GM23338 (cell line): ENCODE results near the gene VSIG10L2. TPM values are rescaled to one million over a fixed set of nuclear protein-coding genes. Genes with fewer than 3 reads are reported as not detected.

Experiments
- ATAC-seq: fragments of 200-7000 bp; cut with Tn5 transposase; 3 replicates; pipeline ENCODE4 v1.9.1; 2020
- DNase-seq: peaks from one replicate; pipeline ENCODE4 v3.0.0-alpha.2; 2015; ENCODE audit warnings: low spot score
- H2AFZ ChIP-seq: fragments of 200-600 bp; sonication (generic); 2 replicates; pipeline ENCODE4 v1.8.0; 2016; ENCODE audit warnings: antibody characterized with exemption, mild to moderate bottlenecking, moderate library complexity
- H3F3A ChIP-seq: fragments of 200-600 bp; sonication (generic); replicated peaks from 2 replicates; pipeline ENCODE4 v1.8.0; 2017; ENCODE audit warnings: antibody characterized with exemption, mixed run types, low read depth
- H3K27ac ChIP-seq: fragments of 200-600 bp; sonication (generic); 2 replicates; pipeline ENCODE4 v1.6.1; 2016; ENCODE audit warnings: low read depth
- H3K27me3 ChIP-seq: fragments of 200-600 bp; sonication (generic); 2 replicates; pipeline ENCODE4 v1.8.0; 2016; ENCODE audit warnings: mild to moderate bottlenecking, mixed run types, moderate library complexity; ENCODE audit not compliant: insufficient read depth
- H3K36me3 ChIP-seq: fragments of 200-600 bp; sonication (generic); 2 replicates; pipeline ENCODE4 v1.8.0; 2016; ENCODE audit warnings: mild to moderate bottlenecking; ENCODE audit not compliant: insufficient read depth
- H3K4me1 ChIP-seq: fragments of 200-600 bp; sonication (generic); 2 replicates; pipeline ENCODE4 v1.8.0; 2016; ENCODE audit warnings: mild to moderate bottlenecking, moderate library complexity; ENCODE audit not compliant: insufficient read depth
- H3K4me2 ChIP-seq: fragments of 200-600 bp; sonication (generic); 2 replicates; pipeline ENCODE4 v1.7.1; 2017; ENCODE audit warnings: mixed run types
- H3K4me3 ChIP-seq: fragments of 200-600 bp; sonication (generic); 2 replicates; pipeline ENCODE4 v1.6.1; 2016; ENCODE audit warnings: mixed run types
- H3K79me2 ChIP-seq: fragments of 200-600 bp; sonication (generic); replicated peaks from 2 replicates; pipeline ENCODE4 v1.8.0; 2017; ENCODE audit warnings: mild to moderate bottlenecking; ENCODE audit not compliant: insufficient read depth
- H3K9me2 ChIP-seq: fragments of 200-600 bp; sonication (generic); 2 replicates; pipeline ENCODE4 v1.8.0; 2017; ENCODE audit not compliant: insufficient read depth
- H4K20me1 ChIP-seq: fragments of 200-600 bp; sonication (generic); replicated peaks from 2 replicates; pipeline ENCODE4 v1.8.0; 2017; ENCODE audit warnings: mild to moderate bottlenecking; ENCODE audit not compliant: insufficient read depth
- H3K27ac Mint-ChIP-seq: 2 replicates; pipeline ENCODE4 v1.8.0; 2020; ENCODE audit warnings: inconsistent platforms, mild to moderate bottlenecking, moderate library complexity, mixed read lengths
- H3K27me3 Mint-ChIP-seq: 3 replicates; pipeline ENCODE4 v1.8.0; 2022; ENCODE audit warnings: low read depth, mild to moderate bottlenecking, moderate library complexity, mixed read lengths, inconsistent platforms; ENCODE audit not compliant: insufficient read depth, poor library complexity
- H3K36me3 Mint-ChIP-seq: 3 replicates; pipeline ENCODE4 v1.8.0; 2021; ENCODE audit warnings: low read depth, mild to moderate bottlenecking, inconsistent platforms, moderate library complexity, mixed read lengths
- H3K4me1 Mint-ChIP-seq: 3 replicates; pipeline ENCODE4 v1.8.0; 2020; ENCODE audit warnings: mild to moderate bottlenecking, inconsistent platforms, mixed read lengths
- H3K4me3 Mint-ChIP-seq: 3 replicates; pipeline ENCODE4 v1.8.0; 2021; ENCODE audit warnings: moderate library complexity, mild to moderate bottlenecking, inconsistent platforms, mixed read lengths
- H3K9me3 Mint-ChIP-seq: 3 replicates; pipeline ENCODE4 v1.8.0; 2020; ENCODE audit warnings: moderate library complexity, mild to moderate bottlenecking, inconsistent platforms, mixed read lengths
- EZH2 ChIP-seq: fragments of 200-600 bp; sonication (generic); IDR thresholded peaks from one replicate; pipeline ENCODE4 v1.8.0; 2017; ENCODE audit warnings: antibody characterized with exemption, mild to moderate bottlenecking, low read depth; ENCODE audit not compliant: unreplicated experiment
- EZH2phosphoT487 ChIP-seq: fragments of 200-600 bp; sonication (generic); IDR thresholded peaks from one replicate; pipeline ENCODE4 v1.8.1; 2018; ENCODE audit warnings: antibody characterized with exemption; ENCODE audit not compliant: unreplicated experiment
- NANOG ChIP-seq: IDR thresholded peaks from 2 replicates; pipeline ENCODE4 v1.6.1; 2016; ENCODE audit warnings: antibody characterized with exemption, borderline replicate concordance
- STAT1 ChIP-seq: IDR thresholded peaks from one replicate; pipeline ENCODE4 v1.6.1; 2016; ENCODE audit warnings: antibody characterized with exemption; ENCODE audit not compliant: unreplicated experiment
- ZNF114 ChIP-seq: fragments of 250-450 bp; sonication (Bioruptor Pico); IDR thresholded peaks from 2 replicates; pipeline ENCODE4 v1.5.0; 2020; ENCODE audit warnings: mild to moderate bottlenecking, moderate library complexity
- ZNF331 ChIP-seq: fragments of 250-450 bp; sonication (Bioruptor Pico); IDR thresholded peaks from 2 replicates; pipeline ENCODE4 v1.5.0; 2020; ENCODE audit warnings: low read depth, mild to moderate bottlenecking, moderate library complexity
- polyA plus RNA-seq: library from polyadenylated mRNA; unstranded; fragments of >200 nt; fragmentation: Nextera tagmentation; extraction: Ambion mirVana; gene quantifications from 2 replicates; pipeline ENCODE4 v1.2.1, GENCODE V29; 2016
- total RNA-seq: library from RNA; depleted of rRNA; stranded (reverse); fragments of >200 nt; shearing (Covaris generic); gene quantifications from 2 replicates; pipeline ENCODE4 v1.2.3, GENCODE V29; 2014
- TF ChIP-seq, protein P1 (sequence below), 2 experiments: fragments of 200-600 bp in 1 of 2; sonication (generic) in 1 of 2; conservative IDR thresholded peaks; 2 replicates each; pipeline versions ENCODE4 v1.5.1 to v1.6.1; 2016 to 2017; ENCODE audit warnings: antibody characterized with exemption in 2 of 2, low read depth in 2 of 2, mild to moderate bottlenecking in 2 of 2, moderate library complexity in 1 of 2
- TF ChIP-seq, protein P2 (sequence below): IDR thresholded peaks from one replicate; pipeline ENCODE4 v1.6.1; 2018; ENCODE audit warnings: antibody characterized with exemption; ENCODE audit not compliant: unreplicated experiment
- TF ChIP-seq, protein P3 (sequence below): IDR thresholded peaks from 2 replicates; pipeline ENCODE4 v1.6.1; 2016; ENCODE audit warnings: antibody characterized with exemption

Gene VSIG10L2
- total and polyA plus RNA-seq, 2 experiments from 2014 or later = 0.63 TPM; not detected in 1

DNA sequence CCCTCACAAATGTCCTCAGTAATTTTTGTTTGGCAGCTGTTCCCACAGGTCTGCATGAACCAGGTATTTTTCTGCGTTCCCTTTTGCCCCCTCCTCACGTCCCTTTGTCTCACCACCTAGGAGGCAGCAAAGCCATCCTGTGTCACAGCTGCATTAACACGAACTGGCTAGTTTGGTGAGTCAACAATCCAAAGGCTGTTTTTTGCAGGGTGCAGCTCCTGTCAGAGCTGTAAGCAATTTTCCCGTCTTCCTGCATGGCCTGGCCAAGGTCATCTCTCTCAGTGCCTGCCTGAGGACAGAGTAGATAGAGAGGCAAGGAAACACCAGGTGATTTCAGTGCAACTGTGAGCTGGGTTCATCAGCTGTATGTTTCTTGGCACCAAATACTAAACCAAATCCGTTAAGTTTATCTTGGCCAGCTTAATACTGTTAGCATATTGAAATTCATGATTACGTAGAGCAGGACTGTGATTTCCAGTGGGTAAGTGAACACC is 20.6 kb upstream of the VSIG10L2 start:
- H3K4me1 ChIP-seq = no peaks in the 10 kb centered on the region
- no peaks in the 10 kb centered on the region for H3F3A ChIP-seq
- no peak overlapping the region for H3K4me3 ChIP-seq
- H3K27ac ChIP-seq = no peak overlapping the region
- no peaks in the 10 kb centered on the region for H3K36me3 Mint-ChIP-seq
- peaks cover 15% of the 10 kb centered on the region for H3K4me1 Mint-ChIP-seq
- H3K27ac Mint-ChIP-seq = peak overlapping the region; percentile 8; the same call in 1 of the 2 replicates
- H3K9me2 ChIP-seq = no peaks in the 10 kb centered on the region
- peaks cover 5% of the 10 kb centered on the region for H3K27me3 Mint-ChIP-seq
- H2AFZ ChIP-seq = no peak overlapping the region
- ATAC-seq (no peak; the same call in 2 of the 3 replicates), DNase-seq (no peak)
- no peaks in the 10 kb centered on the region for H3K27me3 ChIP-seq
- no peak for TF ChIP-seq ZNF331 (CRISPR knock-in tag)
- TF ChIP-seq, protein P1, sequence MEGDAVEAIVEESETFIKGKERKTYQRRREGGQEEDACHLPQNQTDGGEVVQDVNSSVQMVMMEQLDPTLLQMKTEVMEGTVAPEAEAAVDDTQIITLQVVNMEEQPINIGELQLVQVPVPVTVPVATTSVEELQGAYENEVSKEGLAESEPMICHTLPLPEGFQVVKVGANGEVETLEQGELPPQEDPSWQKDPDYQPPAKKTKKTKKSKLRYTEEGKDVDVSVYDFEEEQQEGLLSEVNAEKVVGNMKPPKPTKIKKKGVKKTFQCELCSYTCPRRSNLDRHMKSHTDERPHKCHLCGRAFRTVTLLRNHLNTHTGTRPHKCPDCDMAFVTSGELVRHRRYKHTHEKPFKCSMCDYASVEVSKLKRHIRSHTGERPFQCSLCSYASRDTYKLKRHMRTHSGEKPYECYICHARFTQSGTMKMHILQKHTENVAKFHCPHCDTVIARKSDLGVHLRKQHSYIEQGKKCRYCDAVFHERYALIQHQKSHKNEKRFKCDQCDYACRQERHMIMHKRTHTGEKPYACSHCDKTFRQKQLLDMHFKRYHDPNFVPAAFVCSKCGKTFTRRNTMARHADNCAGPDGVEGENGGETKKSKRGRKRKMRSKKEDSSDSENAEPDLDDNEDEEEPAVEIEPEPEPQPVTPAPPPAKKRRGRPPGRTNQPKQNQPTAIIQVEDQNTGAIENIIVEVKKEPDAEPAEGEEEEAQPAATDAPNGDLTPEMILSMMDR (conservative IDR thresholded peaks at IDR 0.05; ENCODE audit: low read depth in 2 of 2) = 0 out of 4 replicates have a peak, but pooled peaks of 1 of the 2 experiments have one; percentile 10
- no peak overlapping the region for H3K4me2 ChIP-seq
- H4K20me1 ChIP-seq = no peaks in the 10 kb centered on the region
- H3K9me3 Mint-ChIP-seq = no peaks in the 10 kb centered on the region
- H3K4me3 Mint-ChIP-seq = no peak overlapping the region
- no peaks in the 10 kb centered on the region for H3K36me3 ChIP-seq
- no peaks in the 10 kb centered on the region for H3K79me2 ChIP-seq

DNA sequence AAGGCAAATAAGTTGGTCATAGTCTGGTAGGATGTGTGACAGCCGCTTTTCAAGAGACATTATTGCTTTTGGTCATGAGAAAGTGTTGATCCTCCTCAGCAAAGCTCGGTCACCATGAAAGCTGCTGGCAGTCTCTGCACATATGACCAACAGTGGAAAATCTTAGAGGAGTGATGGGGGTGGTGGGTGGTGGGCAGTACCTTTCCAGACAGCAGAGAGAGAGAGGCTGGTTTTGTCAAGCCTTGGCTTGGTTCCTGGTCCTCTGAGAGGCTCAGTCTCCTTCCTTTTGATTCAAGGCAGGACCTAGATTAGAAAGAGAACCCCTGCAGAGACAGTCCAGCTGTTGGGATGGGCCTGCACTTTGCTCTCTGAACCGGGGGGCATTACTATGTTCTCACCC is 20.0 kb upstream of the VSIG10L2 start:
- no peaks in the 10 kb centered on the region for H3K4me1 ChIP-seq
- no peaks in the 10 kb centered on the region for H3F3A ChIP-seq
- H3K9me2 ChIP-seq = no peaks in the 10 kb centered on the region
- Mint-ChIP-seq H3K4me1 (peaks cover 18% of the 10 kb centered on the region), H3K4me3 (no peak overlapping the region), H3K36me3 (no peaks in the 10 kb centered on the region), H3K9me3 (no peaks in the 10 kb centered on the region), H3K27ac (no peak overlapping the region), H3K27me3 (peaks cover 5% of the 10 kb centered on the region)
- no peak overlapping the region for H2AFZ ChIP-seq
- ATAC-seq = no peak
- H3K27ac ChIP-seq = no peak overlapping the region
- H3K36me3 ChIP-seq = no peaks in the 10 kb centered on the region
- no peak overlapping the region for H3K4me2 ChIP-seq
- H4K20me1 ChIP-seq = no peaks in the 10 kb centered on the region
- no peaks in the 10 kb centered on the region for H3K27me3 ChIP-seq
- H3K79me2 ChIP-seq = no peaks in the 10 kb centered on the region
- H3K4me3 ChIP-seq = no peak overlapping the region
- DNase-seq = no peak
- TF ChIP-seq EZH2phosphoT487 (no peak), ZNF114 (CRISPR knock-in tag) (no peak), EZH2 (no peak), NANOG (no peak), STAT1 (no peak)
- TF ChIP-seq, protein P1 (conservative IDR thresholded peaks at IDR 0.05; ENCODE audit: low read depth in 2 of 2) = no peak
- TF ChIP-seq, protein P2, sequence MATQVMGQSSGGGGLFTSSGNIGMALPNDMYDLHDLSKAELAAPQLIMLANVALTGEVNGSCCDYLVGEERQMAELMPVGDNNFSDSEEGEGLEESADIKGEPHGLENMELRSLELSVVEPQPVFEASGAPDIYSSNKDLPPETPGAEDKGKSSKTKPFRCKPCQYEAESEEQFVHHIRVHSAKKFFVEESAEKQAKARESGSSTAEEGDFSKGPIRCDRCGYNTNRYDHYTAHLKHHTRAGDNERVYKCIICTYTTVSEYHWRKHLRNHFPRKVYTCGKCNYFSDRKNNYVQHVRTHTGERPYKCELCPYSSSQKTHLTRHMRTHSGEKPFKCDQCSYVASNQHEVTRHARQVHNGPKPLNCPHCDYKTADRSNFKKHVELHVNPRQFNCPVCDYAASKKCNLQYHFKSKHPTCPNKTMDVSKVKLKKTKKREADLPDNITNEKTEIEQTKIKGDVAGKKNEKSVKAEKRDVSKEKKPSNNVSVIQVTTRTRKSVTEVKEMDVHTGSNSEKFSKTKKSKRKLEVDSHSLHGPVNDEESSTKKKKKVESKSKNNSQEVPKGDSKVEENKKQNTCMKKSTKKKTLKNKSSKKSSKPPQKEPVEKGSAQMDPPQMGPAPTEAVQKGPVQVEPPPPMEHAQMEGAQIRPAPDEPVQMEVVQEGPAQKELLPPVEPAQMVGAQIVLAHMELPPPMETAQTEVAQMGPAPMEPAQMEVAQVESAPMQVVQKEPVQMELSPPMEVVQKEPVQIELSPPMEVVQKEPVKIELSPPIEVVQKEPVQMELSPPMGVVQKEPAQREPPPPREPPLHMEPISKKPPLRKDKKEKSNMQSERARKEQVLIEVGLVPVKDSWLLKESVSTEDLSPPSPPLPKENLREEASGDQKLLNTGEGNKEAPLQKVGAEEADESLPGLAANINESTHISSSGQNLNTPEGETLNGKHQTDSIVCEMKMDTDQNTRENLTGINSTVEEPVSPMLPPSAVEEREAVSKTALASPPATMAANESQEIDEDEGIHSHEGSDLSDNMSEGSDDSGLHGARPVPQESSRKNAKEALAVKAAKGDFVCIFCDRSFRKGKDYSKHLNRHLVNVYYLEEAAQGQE = no peak
- TF ChIP-seq, protein P3, sequence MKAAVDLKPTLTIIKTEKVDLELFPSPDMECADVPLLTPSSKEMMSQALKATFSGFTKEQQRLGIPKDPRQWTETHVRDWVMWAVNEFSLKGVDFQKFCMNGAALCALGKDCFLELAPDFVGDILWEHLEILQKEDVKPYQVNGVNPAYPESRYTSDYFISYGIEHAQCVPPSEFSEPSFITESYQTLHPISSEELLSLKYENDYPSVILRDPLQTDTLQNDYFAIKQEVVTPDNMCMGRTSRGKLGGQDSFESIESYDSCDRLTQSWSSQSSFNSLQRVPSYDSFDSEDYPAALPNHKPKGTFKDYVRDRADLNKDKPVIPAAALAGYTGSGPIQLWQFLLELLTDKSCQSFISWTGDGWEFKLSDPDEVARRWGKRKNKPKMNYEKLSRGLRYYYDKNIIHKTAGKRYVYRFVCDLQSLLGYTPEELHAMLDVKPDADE = no peak
